ENCODE measurements around the gene NUTF2. TPM values are rescaled to one million over a fixed set of nuclear protein-coding genes. Genes with fewer than 3 reads are reported as not detected.

Gene NUTF2
- total and polyA plus RNA-seq, 2 of the 4 experiments (the other 2 are of a cell fraction), result 42.7 to 361 TPM

GRCh38 chr16:67857547-67858233, 11.0 kb downstream of the NUTF2 start:
- no peak overlapping the region for H2AFZ ChIP-seq (replicated peaks; ENCODE audit: low read length, poor library complexity)
- no peak overlapping the region for H4K5ac ChIP-seq (ENCODE audit: low read depth, low read length)
- H3K18ac ChIP-seq (ENCODE audit: low read depth, low read length), result no peak overlapping the region
- peak; percentile 96 for ATAC-seq (ENCODE audit: low read depth)
- peaks cover 97% of the 10 kb centered on the region for H4K20me1 ChIP-seq (ENCODE audit: insufficient read depth, low read length)
- peaks cover 62% of the 10 kb centered on the region for H3K9me1 ChIP-seq (ENCODE audit: insufficient read depth, low read length)
- no peak overlapping the region for H2AK5ac ChIP-seq (ENCODE audit: low read depth, low read length)
- no peak overlapping the region for H4K8ac ChIP-seq (ENCODE audit: low read depth in 2 of 2, low read length in 2 of 2)
- no CpG with 5 or more reads among the region's 3 CpGs for WGBS, 2 experiments (ENCODE audit: extremely low coverage in 2 of 2, insufficient read length in 1 of 2)
- no peak overlapping the region for H3K56ac ChIP-seq (ENCODE audit: extremely low read depth, insufficient read depth, low read length)
- peaks cover 17% of the 10 kb centered on the region for H3K36me3 ChIP-seq (ENCODE audit: control insufficient read depth, insufficient read depth, low read length)
- H3K9ac ChIP-seq (ENCODE audit: low read depth, low read length), result no peak overlapping the region
- H2BK15ac ChIP-seq (ENCODE audit: low read depth, low read length), result no peak overlapping the region
- in situ Hi-C loops (cut with MboI; ENCODE audit: low sequenced_read_pairs) (no loop called here), intact Hi-C loops (cut with micrococcal nuclease) (no loop called here), dilution Hi-C loops (cut with HindIII; ENCODE audit: low sequenced_read_pairs, unreplicated experiment) (no loop called here)
- no peak overlapping the region for H2BK20ac ChIP-seq (ENCODE audit: low read depth, low read length)
- TF ChIP-seq NFE2L2 (IDR thresholded peaks at IDR 0.05; ENCODE audit: low read depth, low read length) (peak; percentile 40), CEBPB (IDR thresholded peaks at IDR 0.05; ENCODE audit: low read depth, low read length) (peak; percentile 60), RAD21 (IDR thresholded peaks at IDR 0.05; ENCODE audit: low read length) (no peak; the same call in 1 of the 2 replicates), CTCF (conservative IDR thresholded peaks at IDR 0.05; ENCODE audit: low read depth, low read length) (no peak), RFX5 (IDR thresholded peaks at IDR 0.05; ENCODE audit: low read depth, low read length) (no peak), MAFK (IDR thresholded peaks at IDR 0.05; ENCODE audit: low read depth, low read length) (peak; percentile 37; the same call in 1 of the 2 replicates), POLR2A (IDR thresholded peaks at IDR 0.05; ENCODE audit: low read depth, low read length) (no peak), CHD1 (IDR thresholded peaks at IDR 0.05; ENCODE audit: low read depth, low read length) (no peak; the same call in 1 of the 2 replicates), SMC3 (IDR thresholded peaks at IDR 0.05; ENCODE audit: low read depth, low read length) (no peak), BHLHE40 (IDR thresholded peaks at IDR 0.05; ENCODE audit: low read depth, low read length) (peak; percentile 34; the same call in 1 of the 2 replicates), MAZ (IDR thresholded peaks at IDR 0.05; ENCODE audit: borderline replicate concordance, low read depth, low read length) (0 out of 2 replicates have a peak, but pooled peaks have one; percentile 25), ELK1 (IDR thresholded peaks at IDR 0.05; ENCODE audit: borderline replicate concordance, low read depth, low read length) (no peak), MXI1 (IDR thresholded peaks at IDR 0.05; ENCODE audit: borderline replicate concordance, low read depth, low read length) (peak; percentile 68), RCOR1 (IDR thresholded peaks at IDR 0.05; ENCODE audit: insufficient replicate concordance, low read length) (peak; percentile 31), FOS (IDR thresholded peaks at IDR 0.05; ENCODE audit: low read depth, low read length) (peak; percentile 71)
- no peak overlapping the region for H4K91ac ChIP-seq (ENCODE audit: insufficient read depth, low read depth, low read length)
- ChIA-PET POLR2A (ENCODE audit: unreplicated experiment) (no interaction called here), CTCF (interaction anchor here (1.3 to 2.0 kb wide), 2 partner anchors 26 to 41 kb away, joined by 4 to 8 read pairs; partner anchors contain the start of gene NRN1L)
- H3K4me1 ChIP-seq (ENCODE audit: control insufficient read depth, insufficient read depth, low read length), result peaks cover 21% of the 10 kb centered on the region
- no peak overlapping the region for H3K4ac ChIP-seq (ENCODE audit: low read depth, low read length)
- H3K4me3 ChIP-seq (ENCODE audit: insufficient read depth, low read depth, low read length), result no peak overlapping the region
- H2BK120ac ChIP-seq (ENCODE audit: low read depth, low read length), result no peak overlapping the region
- no peak overlapping the region for H3K14ac ChIP-seq (replicated peaks; ENCODE audit: low read depth, low read length)
- no peak overlapping the region for H3K4me2 ChIP-seq (ENCODE audit: low read depth, low read length)
- no TSS peak for BruUV-seq (replicated peaks)
- no peak overlapping the region for H3K23ac ChIP-seq (ENCODE audit: low read depth, low read length)
- DNase-seq, result peak; percentile 92
- no peaks in the 10 kb centered on the region for H3K27me3 ChIP-seq (ENCODE audit: control insufficient read depth, insufficient read depth, low read length)
- no peak overlapping the region for H3K27ac ChIP-seq (ENCODE audit: insufficient read depth, low read length)
- peak overlapping the region; percentile 1 for H2AK9ac ChIP-seq (replicated peaks; ENCODE audit: low read depth, low read length, poor library complexity)
- H3K79me1 ChIP-seq (ENCODE audit: low read depth in 1 of 2, low read length in 2 of 2), result peaks cover 29 to 89% of the 10 kb centered on the region in 2 experiments
- no peaks in the 10 kb centered on the region for H3K9me3 ChIP-seq (ENCODE audit: control insufficient read depth, insufficient read depth, low read length)
- no peak overlapping the region for H2BK5ac ChIP-seq (ENCODE audit: low read depth, low read length, poor library complexity, severe bottlenecking)
